K562 (cell line): ENCODE results near the gene WWOX. TPM values are rescaled to one million over a fixed set of nuclear protein-coding genes. Genes with fewer than 3 reads are reported as not detected.

Experiments used
- ATAC-seq: fragments of 200-7000 bp; cut with Tn5 transposase; 3 replicates; pipeline ENCODE4 v1.9.1; 2020; ENCODE audit warnings: moderate library complexity
- BruUV-seq: library from RNA; stranded (reverse); fragments of 400-500 nt; replicated peaks from 2 replicates; lab custom pipeline; 2021; lab: Mats Ljungman, UMichigan
- CTCF ChIA-PET: fragments of 300-600 bp; formaldehyde crosslinking; extraction: SDS; loops from one replicate; lab custom pipeline; 2021; ENCODE audit warnings: low intra/inter-chr PET ratio; lab: Yijun Ruan, JAX
- POLR2A ChIA-PET: fragments of 300-600, 350-650 bp; sonication (Branson Sonifier 250); formaldehyde crosslinking; extraction: SDS; loops from one replicate; lab custom pipeline; 2021; ENCODE audit warnings: antibody characterized with exemption, inconsistent platforms; lab: Yijun Ruan, JAX
- DNase-seq, 4 experiments: peaks; one replicate each; pipeline versions ENCODE4 v3.0.0 to v3.0.0-alpha.2; 2011 to 2018; ENCODE audit warnings: low spot score in 3 of 4, mixed read lengths in 3 of 4; ENCODE audit errors: extremely low read depth in 1 of 4
- FAIRE-seq: peaks from 2 replicates; lab custom pipeline; 2011; peaks lifted over from hg19 to GRCh38; lab: Jason Lieb, UNC
- H2AFZ ChIP-seq: 2 replicates; pipeline ENCODE4 v1.6.0; 2011; ENCODE audit warnings: low read depth, low read length, control low read depth, inconsistent platforms
- H3K27ac ChIP-seq: fragments of 200-600 bp; 3 replicates; pipeline ENCODE4 v1.8.0; 2011; ENCODE audit warnings: low read depth, mild to moderate bottlenecking, control low read depth, inconsistent platforms, low read length, moderate library complexity, mixed read lengths; ENCODE audit errors: extremely low read depth
- H3K27me3 ChIP-seq, 2 experiments: fragments of 300-600 bp in 1 of 2; 2 replicates in 1 of 2; 3 replicates in 1 of 2; pipeline versions ENCODE4 v1.6.0 to v1.8.0; 2011; ENCODE audit warnings: inconsistent platforms in 2 of 2, low read length in 2 of 2, mild to moderate bottlenecking in 1 of 2, mixed read lengths in 1 of 2, moderate library complexity in 1 of 2; ENCODE audit not compliant: control insufficient read depth in 2 of 2, insufficient read depth in 2 of 2
- H3K36me3 ChIP-seq: fragments of 300-600 bp; 3 replicates; pipeline ENCODE4 v1.8.0; 2011; ENCODE audit warnings: mild to moderate bottlenecking, low read length, inconsistent platforms; ENCODE audit not compliant: control insufficient read depth, insufficient read depth
- H3K4me1 ChIP-seq, 2 experiments: fragments of 200-600 bp in 1 of 2; replicated peaks in 1 of 2; 2 replicates in 1 of 2; 3 replicates in 1 of 2; pipeline versions ENCODE4 v1.5.1 to v1.8.0; 2011; ENCODE audit warnings: inconsistent platforms in 2 of 2, low read length in 2 of 2, mild to moderate bottlenecking in 1 of 2, mixed read lengths in 1 of 2, moderate library complexity in 1 of 2; ENCODE audit not compliant: control insufficient read depth in 2 of 2, insufficient read depth in 2 of 2
- H3K4me2 ChIP-seq: 2 replicates; pipeline ENCODE4 v1.6.1; 2011; ENCODE audit warnings: low read length, control low read depth, inconsistent platforms, mixed read lengths; ENCODE audit not compliant: insufficient read depth
- H3K4me3 ChIP-seq: fragments of 200-600 bp; sonication (generic), shearing (Covaris generic); 2 replicates; pipeline ENCODE4 v1.5.1; 2016; ENCODE audit warnings: control low read depth, inconsistent platforms
- H3K79me2 ChIP-seq: fragments of 200-600 bp; 3 replicates; pipeline ENCODE4 v1.8.0; 2011; ENCODE audit warnings: low read length, inconsistent platforms; ENCODE audit not compliant: control insufficient read depth, insufficient read depth
- H3K9ac ChIP-seq, 2 experiments: 2 replicates each; pipeline versions ENCODE4 v1.6.0 to v1.6.1; 2011; ENCODE audit warnings: low read depth in 2 of 2, low read length in 2 of 2, control low read depth in 1 of 2, inconsistent platforms in 1 of 2, mild to moderate bottlenecking in 1 of 2, mixed read lengths in 1 of 2; ENCODE audit not compliant: insufficient read depth in 1 of 2
- H3K9me1 ChIP-seq: one replicate; pipeline ENCODE4 v1.6.0; 2011; ENCODE audit warnings: inconsistent platforms, mild to moderate bottlenecking, low read length, moderate library complexity; ENCODE audit not compliant: control insufficient read depth, insufficient read depth
- H3K9me3 ChIP-seq: replicated peaks from 2 replicates; pipeline ENCODE4 v1.5.1; 2011; ENCODE audit warnings: low read depth, low read length, inconsistent platforms; ENCODE audit not compliant: control insufficient read depth, insufficient read depth
- H4K20me1 ChIP-seq: replicated peaks from 2 replicates; pipeline ENCODE4 v1.6.1; 2011; ENCODE audit warnings: low read length, inconsistent platforms, mixed read lengths; ENCODE audit not compliant: control insufficient read depth, insufficient read depth
- GTF2B ChIP-seq: IDR thresholded peaks from 2 replicates; pipeline ENCODE4 v1.6.1; 2011; ENCODE audit not compliant: insufficient read length; ENCODE audit errors: extremely low read depth
- ID3 ChIP-seq, 2 experiments: fragments of 250-450 bp in 1 of 2; fragments of 450-650 bp in 1 of 2; sonication (Bioruptor Pico) in 1 of 2; IDR thresholded peaks; 2 replicates each; pipeline versions ENCODE4 v1.6.1 to v1.8.0; 2016 to 2021; ENCODE audit warnings: mild to moderate bottlenecking in 2 of 2, moderate library complexity in 2 of 2, missing compliant biosample characterization in 1 of 2, missing genetic modification characterization in 1 of 2
- ZC3H4 ChIP-seq: sonication (generic); formaldehyde crosslinking; IDR thresholded peaks from 2 replicates; pipeline ENCODE4 v1.9.0; 2021; ENCODE audit warnings: missing genetic modification reagents, borderline replicate concordance
- ZNF280B ChIP-seq: fragments of 250-450 bp; sonication (Bioruptor Pico); IDR thresholded peaks from 2 replicates; pipeline ENCODE4 v1.5.1; 2021; ENCODE audit warnings: mild to moderate bottlenecking
- ZNF609 ChIP-seq: sonication (generic); formaldehyde crosslinking; IDR thresholded peaks from 2 replicates; pipeline ENCODE4 v1.8.1; 2023; ENCODE audit warnings: missing genetic modification reagents, mild to moderate bottlenecking, borderline replicate concordance
- ZNF655 ChIP-seq: fragments of 250-450 bp; sonication (Bioruptor Pico); IDR thresholded peaks from 2 replicates; pipeline ENCODE4 v1.5.0; 2021
- WGBS: fragments of 100-300 bp; shearing (Covaris generic); methylation state at CpG from one replicate; pipeline ENCODE4 v1.1.6; 2016; ENCODE audit warnings: low coverage, mixed read lengths; ENCODE audit not compliant: insufficient coverage; ENCODE audit errors: missing lambda C conversion rate; 5-methylcytosine and 5-hydroxymethylcytosine counted together
- in situ Hi-C: fragments of 300-500 bp; cut with MboI; formaldehyde crosslinking; loops from 4 replicates; pipeline ENCODE4 v1.15.0; 2018; ENCODE audit warnings: inconsistent platforms, mixed read lengths
- intact Hi-C: fragments of 100-400 bp; cut with micrococcal nuclease; formaldehyde crosslinking; loops from 2 replicates; pipeline ENCODE4 v1.14.2; 2022
- polyA plus RNA-seq, 8 experiments: library from polyadenylated mRNA; depleted of rRNA in 4 of 8; stranded (reverse) in 5 of 8; unstranded in 3 of 8; fragments of >200 nt; fragmentation: Nextera tagmentation in 2 of 8; fragmentation: Illumina TruSeq in 1 of 8; extraction: Ambion mirVana in 2 of 8; extraction: Trizol in 1 of 8; gene quantifications; 2 replicates each; pipeline versions ENCODE4 v1.2.1 to v1.2.3, GENCODE V29; 2011 to 2014; ENCODE audit warnings: inconsistent platforms in 1 of 8, missing spikeins in 1 of 8
- total RNA-seq, 7 experiments: library from RNA; depleted of rRNA in 6 of 7; stranded (reverse); fragments of >200 nt in 6 of 7; fragmentation: Illumina TruSeq in 2 of 7; extraction: Trizol in 2 of 7; gene quantifications; 2 replicates each; pipeline versions ENCODE4 v1.2.1 to v1.2.3, GENCODE V29; 2011 to 2021; ENCODE audit warnings: low replicate concordance in 1 of 7
- TF ChIP-seq, protein P1 (sequence below): sonication (generic); formaldehyde crosslinking; IDR thresholded peaks from 2 replicates; pipeline ENCODE4 v1.8.0; 2022; ENCODE audit warnings: mild to moderate bottlenecking, missing genetic modification reagents

Gene WWOX
- total and polyA plus RNA-seq, 9 of the 15 experiments (the other 6 are each of a cell fraction or from before 2014, with no cell fraction given): 1.6 to 22.7 (median 8.1) TPM

GRCh38 chr16:78799429-78799828, 700.0 kb downstream of the WWOX start (continued):
- TF ChIP-seq ZNF655 (CRISPR knock-in tag) (no peak), GTF2B (no peak)
- TF ChIP-seq, all 486 proteins: peak for 0

DNA sequence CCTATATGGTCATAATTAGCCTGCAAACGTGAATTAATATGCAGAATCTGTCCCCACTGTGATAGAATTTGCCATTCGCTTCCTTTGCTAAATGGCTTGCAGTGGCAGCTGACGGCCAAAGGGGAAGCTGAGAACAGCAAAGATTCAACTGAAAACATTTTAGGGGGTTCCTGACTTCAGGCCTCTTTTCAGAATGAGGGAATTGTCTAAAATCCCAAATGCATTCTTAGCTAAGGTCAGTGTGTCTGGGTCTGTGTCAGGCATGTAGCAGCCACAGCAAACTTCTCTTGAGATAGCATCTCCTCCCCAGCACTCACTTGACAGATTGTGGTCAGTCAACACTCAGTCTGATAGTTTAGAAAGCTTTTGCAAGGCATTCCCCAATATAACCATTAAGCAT, 701.1 kb downstream of the WWOX start:
- DNase-seq (no peak), FAIRE-seq (peak; percentile 42), ATAC-seq (no peak)
- Histone ChIP-seq H3K9me3 (no peaks in the 10 kb centered on the region), H3K4me3 (no peak overlapping the region), H3K79me2 (no peaks in the 10 kb centered on the region), H3K9me1 (no peaks in the 10 kb centered on the region), H3K36me3 (no peaks in the 10 kb centered on the region), H3K9ac (no peak overlapping the region), H3K4me1 (no peaks in the 10 kb centered on the region), H3K27me3 (no peaks in the 10 kb centered on the region; a peak in 3 of 5 replicates), H2AFZ (no peak overlapping the region), H3K27ac (no peak overlapping the region), H4K20me1 (no peaks in the 10 kb centered on the region), H3K4me2 (no peak overlapping the region)
- CTCF ChIA-PET: no interaction called here
- in situ Hi-C loops (no loop called here), intact Hi-C loops (no loop called here)
- no TSS peak for BruUV-seq
- WGBS: 3% methylated on average over 3 of the region's 3 CpGs
- POLR2A ChIA-PET: interaction anchor here (0.7 kb wide), 1 partner anchor 1816 kb away, joined by 3 read pairs; no protein-coding TSS in a partner anchor
- TF ChIP-seq ZNF280B (CRISPR knock-in tag) (no peak), ZNF609 (no peak), ZC3H4 (no peak), ID3 (CRISPR knock-in tag; IDR thresholded peaks at IDR 0.05) (no peak), ID3 (tag; IDR thresholded peaks at IDR 0.05) (no peak)
- TF ChIP-seq, protein P1, sequence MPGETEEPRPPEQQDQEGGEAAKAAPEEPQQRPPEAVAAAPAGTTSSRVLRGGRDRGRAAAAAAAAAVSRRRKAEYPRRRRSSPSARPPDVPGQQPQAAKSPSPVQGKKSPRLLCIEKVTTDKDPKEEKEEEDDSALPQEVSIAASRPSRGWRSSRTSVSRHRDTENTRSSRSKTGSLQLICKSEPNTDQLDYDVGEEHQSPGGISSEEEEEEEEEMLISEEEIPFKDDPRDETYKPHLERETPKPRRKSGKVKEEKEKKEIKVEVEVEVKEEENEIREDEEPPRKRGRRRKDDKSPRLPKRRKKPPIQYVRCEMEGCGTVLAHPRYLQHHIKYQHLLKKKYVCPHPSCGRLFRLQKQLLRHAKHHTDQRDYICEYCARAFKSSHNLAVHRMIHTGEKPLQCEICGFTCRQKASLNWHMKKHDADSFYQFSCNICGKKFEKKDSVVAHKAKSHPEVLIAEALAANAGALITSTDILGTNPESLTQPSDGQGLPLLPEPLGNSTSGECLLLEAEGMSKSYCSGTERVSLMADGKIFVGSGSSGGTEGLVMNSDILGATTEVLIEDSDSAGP (CRISPR knock-in tag): no peak
